ENCODE results near the gene ETNK2. TPM values are rescaled to one million over a fixed set of nuclear protein-coding genes. Genes with fewer than 3 reads are reported as not detected.
A peak's percentile ranks its signal among the peaks of the same experiment; 100 is the strongest.

ETNK2 gene
- total and polyA plus RNA-seq, 2 donors from 2014 or later, result 33.3 to 166 TPM

DNA sequence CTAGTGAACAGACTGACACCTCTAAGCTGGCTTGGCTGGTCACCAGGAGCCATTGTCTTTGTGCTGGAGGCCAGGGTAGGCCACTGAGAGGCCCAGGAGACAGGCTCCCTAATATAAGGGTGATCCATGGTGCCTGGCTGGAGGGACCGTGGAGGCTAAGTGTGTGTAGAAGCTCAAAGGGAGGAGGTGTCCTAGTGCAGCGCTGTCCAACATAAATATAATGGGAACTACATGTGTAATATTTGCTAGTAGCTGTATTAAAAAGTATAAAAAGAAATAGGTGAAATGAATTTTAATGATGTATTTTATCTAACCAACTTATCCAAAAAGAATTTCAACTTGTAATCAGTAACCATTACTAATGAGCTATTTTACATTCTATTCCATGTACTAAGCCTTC, 44.0 kb downstream of the ETNK2 start:
- H3K9me3 ChIP-seq (ENCODE audit: control insufficient read depth in 2 of 3, insufficient read depth in 1 of 3, low read length in 3 of 3), result no peaks in the 10 kb centered on the region
- H3K27me3 ChIP-seq (ENCODE audit: control insufficient read depth, insufficient read depth, low read length), result no peaks in the 10 kb centered on the region
- peaks cover 0 to 44% (median 23%) of the 10 kb centered on the region in 3 donors for H3K4me1 ChIP-seq (ENCODE audit: control insufficient read depth in 2 of 3, insufficient read depth in 2 of 3, low read depth in 1 of 3, low read length in 3 of 3)
- no peak overlapping the region for H3K9ac ChIP-seq (ENCODE audit: low read length in 3 of 3)
- no peak for FAIRE-seq
- H3K4me3 ChIP-seq (ENCODE audit: low read length in 3 of 3), result no peak overlapping the region
- no peaks in the 10 kb centered on the region for H3K36me3 ChIP-seq (ENCODE audit: control insufficient read depth in 2 of 3, insufficient read depth in 3 of 3, low read length in 3 of 3)
- no peak for TF ChIP-seq CTCF (IDR thresholded peaks at IDR 0.05; ENCODE audit: borderline replicate concordance, extremely low read depth, insufficient read depth)
- DNase-seq, result no peak
- H3K27ac ChIP-seq (ENCODE audit: low read depth in 2 of 2, low read length in 2 of 2), result no peak overlapping the region
- intact Hi-C loops (cut with DNase I), result no loop called here

- FAIRE-seq, result no peak
Observed at GRCh38 chr1:204106825-204107224, 45.0 kb downstream of the ETNK2 start.

DNA sequence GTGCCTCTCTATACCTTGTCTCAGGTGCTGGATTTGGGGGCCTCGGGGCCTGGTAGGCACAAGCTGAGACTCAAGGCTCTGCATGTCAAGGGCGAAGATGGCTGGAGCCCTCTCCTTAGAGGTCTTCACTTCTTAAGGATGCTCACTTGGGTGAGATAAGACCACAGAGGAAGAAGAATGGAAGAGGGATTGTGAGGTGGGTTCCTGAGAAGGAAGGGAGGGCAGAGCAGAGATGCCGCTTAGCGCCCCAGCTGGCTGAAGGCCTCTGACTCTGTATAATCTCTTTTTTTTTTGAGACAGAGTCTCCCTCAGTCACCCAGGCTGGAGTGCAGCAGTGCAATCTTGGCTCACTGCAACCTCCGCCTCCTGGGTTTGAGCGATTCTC, 46.7 kb downstream of the ETNK2 start:
- Histone ChIP-seq H3K27ac (ENCODE audit: low read depth in 2 of 2, low read length in 2 of 2) (peak overlapping the region; percentile 77 to 78), H3K4me3 (ENCODE audit: low read length in 3 of 3) (no peak overlapping the region), H3K4me1 (ENCODE audit: control insufficient read depth in 2 of 3, insufficient read depth in 2 of 3, low read depth in 1 of 3, low read length in 3 of 3) (peaks cover 0 to 57% (median 27%) of the 10 kb centered on the region in 3 donors), H3K9ac (ENCODE audit: low read length in 3 of 3) (no peak overlapping the region), H3K9me3 (ENCODE audit: control insufficient read depth in 2 of 3, insufficient read depth in 1 of 3, low read length in 3 of 3) (no peaks in the 10 kb centered on the region), H3K27me3 (ENCODE audit: control insufficient read depth, insufficient read depth, low read length) (no peaks in the 10 kb centered on the region), H3K36me3 (ENCODE audit: control insufficient read depth in 2 of 3, insufficient read depth in 3 of 3, low read length in 3 of 3) (no peaks in the 10 kb centered on the region)
- FAIRE-seq (no peak), DNase-seq (no peak)
- TF ChIP-seq CTCF (IDR thresholded peaks at IDR 0.05; ENCODE audit: borderline replicate concordance, extremely low read depth, insufficient read depth), result no peak
- intact Hi-C loops (cut with DNase I), result no loop called here

More at GRCh38 chr1:204106825-204107224, 45.0 kb downstream of the ETNK2 start:
- no peak for TF ChIP-seq CTCF (IDR thresholded peaks at IDR 0.05; ENCODE audit: borderline replicate concordance, extremely low read depth, insufficient read depth)
- no peak for DNase-seq
- intact Hi-C loops (cut with DNase I), result no loop called here
- Histone ChIP-seq H3K36me3 (ENCODE audit: control insufficient read depth in 2 of 3, insufficient read depth in 3 of 3, low read length in 3 of 3) (no peaks in the 10 kb centered on the region), H3K9ac (ENCODE audit: low read length in 3 of 3) (no peak overlapping the region), H3K9me3 (ENCODE audit: control insufficient read depth in 2 of 3, insufficient read depth in 1 of 3, low read length in 3 of 3) (no peaks in the 10 kb centered on the region), H3K4me3 (ENCODE audit: low read length in 3 of 3) (no peak overlapping the region), H3K27ac (ENCODE audit: low read depth in 2 of 2, low read length in 2 of 2) (no peak overlapping the region), H3K27me3 (ENCODE audit: control insufficient read depth, insufficient read depth, low read length) (no peaks in the 10 kb centered on the region), H3K4me1 (ENCODE audit: control insufficient read depth in 2 of 3, insufficient read depth in 2 of 3, low read depth in 1 of 3, low read length in 3 of 3) (peaks cover 0 to 51% (median 27%) of the 10 kb centered on the region in 3 donors)
